ENCODE measurements around the gene LORICRIN.

Gene LORICRIN

GRCh38 chr1:153262462-153263157 lies 3.1 kb downstream of the LORICRIN start:
- Histone ChIP-seq H3K27ac (ENCODE audit: low read depth in 2 of 2, low read length in 2 of 2) (no peak overlapping the region), H3K9ac (ENCODE audit: low read depth in 1 of 2, low read length in 2 of 2) (no peak overlapping the region), H3K4me3 (ENCODE audit: low read length in 2 of 2) (peak overlapping the region in 1 of 2 donors; percentile 45), H3K9me3 (ENCODE audit: control insufficient read depth in 2 of 2, low read length in 2 of 2) (no peaks in the 10 kb centered on the region), H3K36me3 (ENCODE audit: control insufficient read depth in 2 of 2, insufficient read depth in 2 of 2, low read length in 2 of 2) (no peaks in the 10 kb centered on the region), H3K27me3 (ENCODE audit: control insufficient read depth in 2 of 2, insufficient read depth in 2 of 2, low read length in 2 of 2) (peaks cover 23 to 42% of the 10 kb centered on the region in 2 donors), H3K4me1 (ENCODE audit: control insufficient read depth in 2 of 2, insufficient read depth in 2 of 2, low read length in 2 of 2) (peaks cover 3 to 7% of the 10 kb centered on the region in 2 donors)

- no peak overlapping the region for H3K4me3 ChIP-seq (ENCODE audit: low read length in 2 of 2)
- no peak overlapping the region for H3K27ac ChIP-seq (ENCODE audit: low read depth in 2 of 2, low read length in 2 of 2)
- H3K36me3 ChIP-seq (ENCODE audit: control insufficient read depth in 2 of 2, insufficient read depth in 2 of 2, low read length in 2 of 2), result no peaks in the 10 kb centered on the region
- peaks cover 3 to 7% of the 10 kb centered on the region in 2 donors for H3K4me1 ChIP-seq (ENCODE audit: control insufficient read depth in 2 of 2, insufficient read depth in 2 of 2, low read length in 2 of 2)
- no peaks in the 10 kb centered on the region for H3K9me3 ChIP-seq (ENCODE audit: control insufficient read depth in 2 of 2, low read length in 2 of 2)
- no peak overlapping the region for H3K9ac ChIP-seq (ENCODE audit: low read depth in 1 of 2, low read length in 2 of 2)
- H3K27me3 ChIP-seq (ENCODE audit: control insufficient read depth in 2 of 2, insufficient read depth in 2 of 2, low read length in 2 of 2), result peaks cover 18 to 36% of the 10 kb centered on the region in 2 donors
Observed at GRCh38 chr1:153265457-153265856, 6.0 kb downstream of the LORICRIN start.

DNA sequence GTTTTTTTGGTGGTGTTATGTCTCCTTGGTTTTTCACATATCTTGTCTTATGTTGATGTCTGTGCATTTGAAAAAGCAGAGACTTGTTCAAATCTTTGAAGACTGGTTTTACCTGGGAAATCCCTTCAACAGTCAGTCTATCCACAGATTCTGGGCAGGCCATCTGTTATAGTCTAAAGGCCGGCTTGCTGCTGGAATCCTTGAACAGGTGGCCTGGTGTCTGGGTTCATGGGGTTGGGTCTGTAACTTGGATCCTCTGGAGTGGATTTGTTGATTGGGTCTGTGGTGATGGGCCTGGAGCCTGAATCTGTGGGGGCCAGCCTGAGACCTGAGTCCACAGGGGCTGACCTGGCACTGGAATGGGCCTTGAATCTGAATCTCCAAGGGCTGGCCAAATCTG lies 12.2 kb downstream of the LORICRIN start:
- Histone ChIP-seq H3K36me3 (ENCODE audit: control insufficient read depth in 2 of 2, insufficient read depth in 2 of 2, low read length in 2 of 2) (no peaks in the 10 kb centered on the region), H3K9me3 (ENCODE audit: control insufficient read depth in 2 of 2, low read length in 2 of 2) (no peaks in the 10 kb centered on the region), H3K27me3 (ENCODE audit: control insufficient read depth in 2 of 2, insufficient read depth in 2 of 2, low read length in 2 of 2) (peaks cover 0 to 2% of the 10 kb centered on the region in 2 donors), H3K9ac (ENCODE audit: low read depth in 1 of 2, low read length in 2 of 2) (no peak overlapping the region), H3K4me1 (ENCODE audit: control insufficient read depth in 2 of 2, insufficient read depth in 2 of 2, low read length in 2 of 2) (no peaks in the 10 kb centered on the region), H3K4me3 (ENCODE audit: low read length in 2 of 2) (no peak overlapping the region), H3K27ac (ENCODE audit: low read depth in 2 of 2, low read length in 2 of 2) (no peak overlapping the region)

DNA sequence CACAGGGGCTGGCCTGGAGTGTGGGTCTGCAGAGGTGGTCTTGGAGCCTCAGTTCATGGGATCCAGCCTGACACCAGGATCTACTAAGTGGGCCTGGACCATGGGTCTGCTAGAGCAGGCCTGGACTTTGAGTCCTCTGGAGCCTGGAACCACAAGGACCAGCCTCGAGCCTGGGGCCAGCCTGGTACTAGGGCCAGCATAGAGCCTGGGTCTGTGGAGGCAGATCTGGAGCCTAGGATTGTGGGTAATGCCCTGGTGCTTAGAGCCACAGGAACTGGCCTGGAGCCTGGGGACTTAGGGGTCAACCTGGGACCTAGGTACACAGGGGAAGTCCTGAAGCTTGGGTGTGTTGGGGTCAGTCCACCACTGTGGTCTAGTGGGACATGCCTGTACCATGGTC lies 12.7 kb downstream of the LORICRIN start:
- Histone ChIP-seq H3K4me1 (ENCODE audit: control insufficient read depth in 2 of 2, insufficient read depth in 2 of 2, low read length in 2 of 2) (no peaks in the 10 kb centered on the region), H3K27me3 (ENCODE audit: control insufficient read depth in 2 of 2, insufficient read depth in 2 of 2, low read length in 2 of 2) (no peaks in the 10 kb centered on the region), H3K4me3 (ENCODE audit: low read length in 2 of 2) (no peak overlapping the region), H3K27ac (ENCODE audit: low read depth in 2 of 2, low read length in 2 of 2) (no peak overlapping the region), H3K36me3 (ENCODE audit: control insufficient read depth in 2 of 2, insufficient read depth in 2 of 2, low read length in 2 of 2) (no peaks in the 10 kb centered on the region), H3K9me3 (ENCODE audit: control insufficient read depth in 2 of 2, low read length in 2 of 2) (no peaks in the 10 kb centered on the region), H3K9ac (ENCODE audit: low read depth in 1 of 2, low read length in 2 of 2) (no peak overlapping the region)

- Histone ChIP-seq H3K4me3 (ENCODE audit: low read length in 2 of 2) (no peak overlapping the region), H3K4me1 (ENCODE audit: control insufficient read depth in 2 of 2, insufficient read depth in 2 of 2, low read length in 2 of 2) (no peaks in the 10 kb centered on the region), H3K9me3 (ENCODE audit: control insufficient read depth in 2 of 2, low read length in 2 of 2) (no peaks in the 10 kb centered on the region), H3K36me3 (ENCODE audit: control insufficient read depth in 2 of 2, insufficient read depth in 2 of 2, low read length in 2 of 2) (no peaks in the 10 kb centered on the region), H3K9ac (ENCODE audit: low read depth in 1 of 2, low read length in 2 of 2) (no peak overlapping the region), H3K27me3 (ENCODE audit: control insufficient read depth in 2 of 2, insufficient read depth in 2 of 2, low read length in 2 of 2) (no peaks in the 10 kb centered on the region), H3K27ac (ENCODE audit: low read depth in 2 of 2, low read length in 2 of 2) (no peak overlapping the region)
Observed at GRCh38 chr1:153277852-153278251, 18.4 kb downstream of the LORICRIN start.

GRCh38 chr1:153288634-153289275 lies 29.3 kb downstream of the LORICRIN start:
- Histone ChIP-seq H3K36me3 (ENCODE audit: control insufficient read depth in 2 of 2, insufficient read depth in 2 of 2, low read length in 2 of 2) (no peaks in the 10 kb centered on the region), H3K4me1 (ENCODE audit: control insufficient read depth in 2 of 2, insufficient read depth in 2 of 2, low read length in 2 of 2) (no peaks in the 10 kb centered on the region), H3K4me3 (ENCODE audit: low read length in 2 of 2) (no peak overlapping the region), H3K9ac (ENCODE audit: low read depth in 1 of 2, low read length in 2 of 2) (no peak overlapping the region), H3K27ac (ENCODE audit: low read depth in 2 of 2, low read length in 2 of 2) (no peak overlapping the region), H3K9me3 (ENCODE audit: control insufficient read depth in 2 of 2, low read length in 2 of 2) (no peaks in the 10 kb centered on the region), H3K27me3 (ENCODE audit: control insufficient read depth in 2 of 2, insufficient read depth in 2 of 2, low read length in 2 of 2) (peaks cover 0 to 2% of the 10 kb centered on the region in 2 donors)

DNA sequence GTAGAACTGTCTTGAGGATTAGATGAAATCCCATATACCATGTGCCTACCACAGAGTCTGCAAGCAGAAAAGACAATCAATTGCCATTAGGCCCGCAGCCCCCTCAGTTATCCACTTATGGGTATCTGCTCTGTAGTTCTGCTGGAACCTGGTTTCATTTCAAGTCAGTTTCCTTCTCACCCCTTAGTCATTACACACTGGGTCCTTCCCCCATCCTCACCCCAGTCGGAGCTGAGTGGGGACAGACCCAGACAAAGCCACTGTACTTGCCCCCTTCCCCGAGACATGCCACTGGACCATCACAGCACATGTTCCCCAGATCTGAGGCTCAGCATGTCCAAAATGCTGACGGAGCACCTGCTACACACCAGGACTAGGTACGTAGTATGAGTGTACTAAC lies 32.0 kb downstream of the LORICRIN start:
- Histone ChIP-seq H3K36me3 (ENCODE audit: control insufficient read depth in 2 of 2, insufficient read depth in 2 of 2, low read length in 2 of 2) (no peaks in the 10 kb centered on the region), H3K4me3 (ENCODE audit: low read length in 2 of 2) (no peak overlapping the region), H3K9me3 (ENCODE audit: control insufficient read depth in 2 of 2, low read length in 2 of 2) (no peaks in the 10 kb centered on the region), H3K9ac (ENCODE audit: low read depth in 1 of 2, low read length in 2 of 2) (no peak overlapping the region), H3K27me3 (ENCODE audit: control insufficient read depth in 2 of 2, insufficient read depth in 2 of 2, low read length in 2 of 2) (peaks cover 0 to 2% of the 10 kb centered on the region in 2 donors), H3K27ac (ENCODE audit: low read depth in 2 of 2, low read length in 2 of 2) (no peak overlapping the region), H3K4me1 (ENCODE audit: control insufficient read depth in 2 of 2, insufficient read depth in 2 of 2, low read length in 2 of 2) (no peaks in the 10 kb centered on the region)

DNA sequence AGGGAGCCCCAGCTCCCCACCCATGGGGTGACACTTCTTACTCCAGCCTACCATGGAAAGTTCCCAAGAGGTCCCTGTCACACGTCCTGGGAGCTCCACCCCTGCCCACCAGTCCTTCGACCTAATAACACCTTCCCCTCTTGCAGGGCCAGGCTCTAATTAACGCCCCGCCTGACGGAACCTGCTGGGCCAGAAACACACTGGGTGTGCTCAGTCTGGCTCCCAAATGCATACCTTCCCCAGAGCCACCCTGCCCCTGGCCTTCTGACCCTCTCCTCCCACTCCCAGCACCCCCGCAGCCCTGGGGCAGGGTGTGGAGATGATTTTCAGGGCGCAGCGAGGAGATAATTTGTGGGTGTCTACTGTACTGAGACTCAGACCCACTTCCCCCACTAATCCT lies 32.7 kb downstream of the LORICRIN start:
- no peak overlapping the region for H3K9ac ChIP-seq (ENCODE audit: low read depth in 1 of 2, low read length in 2 of 2)
- H3K9me3 ChIP-seq (ENCODE audit: control insufficient read depth in 2 of 2, low read length in 2 of 2), result no peaks in the 10 kb centered on the region
- H3K4me3 ChIP-seq (ENCODE audit: low read length in 2 of 2), result no peak overlapping the region
- no peaks in the 10 kb centered on the region for H3K4me1 ChIP-seq (ENCODE audit: control insufficient read depth in 2 of 2, insufficient read depth in 2 of 2, low read length in 2 of 2)
- H3K27ac ChIP-seq (ENCODE audit: low read depth in 2 of 2, low read length in 2 of 2), result no peak overlapping the region
- H3K27me3 ChIP-seq (ENCODE audit: control insufficient read depth in 2 of 2, insufficient read depth in 2 of 2, low read length in 2 of 2), result peaks cover 0 to 2% of the 10 kb centered on the region in 2 donors
- no peaks in the 10 kb centered on the region for H3K36me3 ChIP-seq (ENCODE audit: control insufficient read depth in 2 of 2, insufficient read depth in 2 of 2, low read length in 2 of 2)

DNA sequence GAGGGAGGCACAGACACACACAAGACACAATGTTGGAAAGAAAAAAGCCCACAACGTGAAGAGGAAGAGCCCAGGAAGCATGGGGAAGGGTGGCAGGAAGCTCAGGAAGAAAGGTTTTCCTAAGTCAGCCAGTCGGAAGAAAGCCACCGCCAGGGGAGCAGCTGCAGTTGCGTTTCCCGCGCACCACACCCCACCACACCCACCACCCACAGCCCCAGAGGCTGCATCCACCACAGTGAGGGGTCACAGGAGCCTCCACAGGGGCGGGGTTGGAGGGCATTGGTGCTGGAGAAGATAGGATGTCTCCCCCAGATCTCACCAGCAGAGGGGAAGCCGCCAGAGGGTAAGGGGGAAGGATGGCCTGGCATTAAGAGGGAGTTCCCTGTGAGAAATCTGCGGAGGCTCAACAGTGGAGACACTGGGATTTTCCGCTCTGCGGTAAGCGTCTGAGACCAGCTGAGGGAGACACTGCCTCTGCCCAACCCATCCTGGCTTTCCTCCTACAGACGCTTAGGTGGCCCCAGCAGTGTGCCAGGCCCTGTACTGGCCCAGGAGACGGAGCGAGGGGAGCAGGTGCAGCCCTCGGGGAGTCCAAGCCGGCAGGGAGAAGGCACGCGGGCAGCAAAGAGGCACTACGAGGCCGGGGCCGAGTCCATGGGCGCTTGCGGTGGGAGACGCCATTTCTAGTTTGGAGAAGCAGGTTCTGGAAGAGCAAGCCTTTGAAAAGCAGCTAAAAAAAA lies 33.4 kb downstream of the LORICRIN start:
- Histone ChIP-seq H3K27ac (ENCODE audit: low read depth in 2 of 2, low read length in 2 of 2) (no peak overlapping the region), H3K9me3 (ENCODE audit: control insufficient read depth in 2 of 2, low read length in 2 of 2) (no peaks in the 10 kb centered on the region), H3K9ac (ENCODE audit: low read depth in 1 of 2, low read length in 2 of 2) (no peak overlapping the region), H3K36me3 (ENCODE audit: control insufficient read depth in 2 of 2, insufficient read depth in 2 of 2, low read length in 2 of 2) (no peaks in the 10 kb centered on the region), H3K4me1 (ENCODE audit: control insufficient read depth in 2 of 2, insufficient read depth in 2 of 2, low read length in 2 of 2) (no peaks in the 10 kb centered on the region), H3K4me3 (ENCODE audit: low read length in 2 of 2) (no peak overlapping the region), H3K27me3 (ENCODE audit: control insufficient read depth in 2 of 2, insufficient read depth in 2 of 2, low read length in 2 of 2) (peaks cover 0 to 2% of the 10 kb centered on the region in 2 donors)

DNA sequence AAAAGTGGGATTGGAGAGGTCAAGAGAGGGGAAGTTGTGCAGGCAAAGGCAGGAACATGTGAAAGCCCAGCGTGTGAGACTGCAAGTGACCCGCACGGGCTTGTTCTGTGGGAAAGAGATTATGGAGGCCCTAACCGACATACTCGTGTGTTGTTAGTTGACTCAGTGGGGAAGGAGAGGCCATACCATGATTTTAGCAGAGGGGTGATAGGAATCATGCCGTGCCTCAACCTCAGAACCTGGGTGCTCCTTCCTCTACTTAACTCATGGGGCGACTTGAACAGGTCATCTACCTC lies 33.9 kb downstream of the LORICRIN start:
- H3K4me1 ChIP-seq (ENCODE audit: control insufficient read depth in 2 of 2, insufficient read depth in 2 of 2, low read length in 2 of 2), result no peaks in the 10 kb centered on the region
- H3K27ac ChIP-seq (ENCODE audit: low read depth in 2 of 2, low read length in 2 of 2), result no peak overlapping the region
- peaks cover 0 to 2% of the 10 kb centered on the region in 2 donors for H3K27me3 ChIP-seq (ENCODE audit: control insufficient read depth in 2 of 2, insufficient read depth in 2 of 2, low read length in 2 of 2)
- no peak overlapping the region for H3K4me3 ChIP-seq (ENCODE audit: low read length in 2 of 2)
- no peaks in the 10 kb centered on the region for H3K9me3 ChIP-seq (ENCODE audit: control insufficient read depth in 2 of 2, low read length in 2 of 2)
- no peaks in the 10 kb centered on the region for H3K36me3 ChIP-seq (ENCODE audit: control insufficient read depth in 2 of 2, insufficient read depth in 2 of 2, low read length in 2 of 2)
- no peak overlapping the region for H3K9ac ChIP-seq (ENCODE audit: low read depth in 1 of 2, low read length in 2 of 2)

All from mucosa of rectum (tissue), 2 donors.